ENCODE data around the gene DHX35.

The DHX35 gene

DNA sequence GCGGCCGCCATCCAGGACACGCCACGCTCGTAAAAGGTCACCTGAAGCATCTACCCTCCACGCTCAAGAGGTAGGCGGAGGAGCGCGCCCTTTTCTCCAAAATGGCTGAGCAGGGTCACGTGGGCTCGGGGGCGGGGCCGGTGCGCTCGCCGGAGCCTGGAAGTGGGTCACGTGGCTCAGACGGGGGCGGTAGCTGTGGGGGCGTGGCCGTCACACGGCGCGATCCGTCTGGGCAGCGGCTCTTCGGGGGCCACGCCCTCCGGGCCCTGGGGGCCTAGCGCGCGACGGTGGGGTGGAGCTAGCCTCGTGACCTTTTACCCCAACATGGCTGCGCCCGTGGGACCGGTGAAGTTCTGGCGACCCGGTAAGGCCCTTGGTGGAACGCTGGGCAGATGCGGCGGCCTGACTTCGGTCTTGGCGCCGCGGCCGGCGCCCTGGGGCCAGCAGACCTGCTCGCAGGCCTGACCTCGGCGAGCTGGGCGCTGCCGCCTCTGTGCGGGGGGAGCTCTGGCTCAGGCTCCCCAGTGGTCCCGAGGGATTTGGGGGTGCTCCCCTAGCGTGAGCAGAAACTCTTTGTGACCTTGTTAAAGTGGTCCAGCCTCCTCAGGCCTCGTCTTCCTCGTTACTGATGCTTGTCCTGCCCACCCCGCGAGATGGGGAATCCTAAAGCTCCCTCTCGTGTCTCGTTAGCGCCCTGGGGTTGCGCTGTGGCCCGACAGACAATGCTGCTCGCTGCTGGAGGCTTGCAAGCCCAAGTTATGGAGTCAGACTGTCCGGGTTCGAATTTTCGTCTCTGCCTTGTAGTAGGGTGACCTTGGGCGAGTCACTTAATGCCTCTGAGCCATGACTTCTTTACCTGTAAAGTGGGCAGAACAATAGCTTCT lies at the start of gene DHX35:
TSS of gene DHX35 (plus strand) at position 301 of the 884 bp plus-strand sequence. CDS start at position 325, 24 bp downstream.
- DNase-seq = peak; percentile 23 to 99 (median 96)

GRCh38 chr20:38915355-38915754 lies 46.8 kb upstream of the DHX35 start:
- no peak for DNase-seq

- no peak for DNase-seq
These were observed 44.5 kb upstream of the DHX35 start for GRCh38 chr20:38917657-38918056.

GRCh38 chr20:38918172-38918571 lies 44.0 kb upstream of the DHX35 start:
- no peak for DNase-seq

DNA sequence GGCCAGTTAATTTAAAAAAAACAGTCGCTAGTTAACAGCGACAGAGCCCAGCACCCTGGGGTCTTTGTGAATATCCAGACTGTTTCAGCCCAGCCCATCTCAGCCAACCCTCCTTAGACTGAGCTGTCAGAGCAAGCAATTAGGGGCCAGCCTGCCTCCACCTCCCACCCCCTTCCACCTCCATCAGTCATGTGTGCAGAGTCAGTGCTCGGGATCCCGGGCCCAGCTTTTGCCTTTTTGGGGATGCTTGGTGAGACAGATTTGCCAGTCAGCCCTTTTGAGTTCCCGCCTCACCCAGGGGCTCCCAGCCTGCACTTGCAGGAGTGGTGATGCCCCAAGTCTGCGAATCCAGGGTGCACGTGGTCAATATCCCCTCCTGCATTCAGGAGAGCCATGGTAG lies 42.5 kb upstream of the DHX35 start:
- DNase-seq = peak in 2 of 56 donors; percentile 8 to 24

DNA sequence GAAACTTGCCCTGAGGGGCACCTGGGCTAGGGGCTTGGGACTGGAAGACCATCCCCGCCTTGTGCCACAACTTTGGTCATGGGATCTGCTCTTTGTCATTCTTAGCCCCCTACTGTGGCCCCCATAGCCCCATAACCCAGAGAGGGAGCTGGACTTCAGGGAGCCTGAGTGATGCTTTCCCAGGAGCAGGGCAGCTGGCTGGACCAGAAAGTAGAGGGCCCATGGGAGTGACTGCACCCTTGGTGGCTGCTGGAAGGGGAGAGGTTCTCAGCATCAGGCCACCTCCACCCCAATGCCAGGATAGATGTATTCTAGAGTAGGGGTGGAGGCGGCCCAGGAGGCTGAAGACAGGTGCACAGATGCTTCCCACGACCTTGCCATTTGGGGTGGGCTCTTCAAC lies 41.7 kb upstream of the DHX35 start:
- DNase-seq = no peak

- no peak for DNase-seq
These were observed 41.3 kb upstream of the DHX35 start for GRCh38 chr20:38920851-38921250.

- DNase-seq = no peak
These were observed 37.4 kb upstream of the DHX35 start for GRCh38 chr20:38924718-38925117.

DNA sequence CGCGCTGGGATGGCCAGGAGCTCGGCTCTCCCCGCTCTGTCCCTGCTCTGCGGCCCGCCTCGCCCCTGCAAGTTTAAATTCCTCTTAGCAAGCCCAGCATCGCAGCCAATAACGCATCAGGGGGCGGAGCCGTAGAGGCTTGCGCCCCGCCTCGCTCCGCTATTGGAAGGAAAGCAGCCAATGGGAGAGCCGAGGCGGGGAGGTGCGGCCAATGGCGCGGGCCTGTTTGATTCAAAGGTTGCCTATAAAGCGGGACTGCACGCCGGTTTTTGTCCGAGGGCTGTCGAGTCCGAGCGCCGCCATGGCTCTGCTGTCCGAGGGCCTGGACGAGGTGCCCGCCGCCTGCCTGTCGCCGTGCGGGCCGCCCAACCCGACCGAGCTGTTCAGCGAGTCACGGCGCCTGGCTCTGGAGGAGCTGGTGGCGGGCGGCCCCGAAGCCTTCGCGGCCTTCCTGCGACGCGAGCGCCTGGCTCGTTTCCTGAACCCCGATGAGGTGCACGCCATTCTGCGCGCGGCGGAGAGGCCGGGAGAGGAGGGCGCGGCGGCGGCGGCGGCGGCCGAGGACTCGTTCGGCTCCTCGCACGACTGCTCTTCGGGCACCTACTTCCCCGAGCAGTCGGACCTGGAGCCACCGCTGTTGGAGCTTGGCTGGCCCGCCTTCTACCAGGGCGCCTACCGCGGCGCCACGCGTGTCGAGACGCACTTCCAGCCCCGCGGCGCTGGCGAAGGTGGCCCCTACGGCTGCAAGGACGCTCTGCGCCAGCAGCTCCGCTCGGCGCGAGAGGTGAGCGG lies 35.8 kb upstream of the DHX35 start, which contains the start of gene FAM83D:
TSS of gene FAM83D (plus strand) at position 276 of the 792 bp plus-strand sequence. CDS start at position 302, 26 bp downstream.
- peak; percentile 52 to 98 (median 89) for DNase-seq

DNA sequence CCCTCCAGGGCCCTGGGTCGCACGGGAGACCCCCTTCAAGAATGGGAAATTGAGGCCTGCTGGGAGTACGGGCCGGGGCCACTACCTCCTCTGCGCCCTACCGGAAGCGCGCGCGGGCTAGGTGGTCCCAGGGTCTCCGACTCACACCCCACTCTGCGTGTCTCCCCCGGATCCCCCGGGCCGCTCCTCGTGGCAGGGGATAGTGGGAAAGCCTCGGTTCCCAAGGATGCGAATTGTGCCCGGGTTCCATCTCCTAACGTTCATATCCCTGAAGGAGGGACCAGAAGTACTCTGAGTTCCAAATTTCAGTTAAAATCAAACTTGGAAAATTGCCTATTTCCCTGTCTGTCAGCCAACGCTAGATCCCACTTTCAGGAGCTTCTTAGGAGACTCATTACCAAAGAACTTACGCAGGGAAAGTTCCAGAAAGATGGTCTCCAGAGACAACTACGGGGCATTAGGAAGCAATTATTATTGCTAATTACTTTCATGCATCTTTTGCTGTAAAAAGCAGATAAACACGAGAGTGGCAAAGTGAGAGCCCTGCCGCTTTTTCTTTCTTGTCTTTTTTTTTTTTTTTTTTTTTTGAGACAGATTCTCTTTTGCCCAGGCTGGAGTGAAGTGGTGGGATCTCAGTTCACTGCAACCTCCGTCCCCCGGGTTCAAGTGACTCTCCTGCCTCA lies 35.1 kb upstream of the DHX35 start:
- no peak for DNase-seq

GRCh38 chr20:38927902-38928578 lies 34.1 kb upstream of the DHX35 start:
- no peak for DNase-seq

DNA sequence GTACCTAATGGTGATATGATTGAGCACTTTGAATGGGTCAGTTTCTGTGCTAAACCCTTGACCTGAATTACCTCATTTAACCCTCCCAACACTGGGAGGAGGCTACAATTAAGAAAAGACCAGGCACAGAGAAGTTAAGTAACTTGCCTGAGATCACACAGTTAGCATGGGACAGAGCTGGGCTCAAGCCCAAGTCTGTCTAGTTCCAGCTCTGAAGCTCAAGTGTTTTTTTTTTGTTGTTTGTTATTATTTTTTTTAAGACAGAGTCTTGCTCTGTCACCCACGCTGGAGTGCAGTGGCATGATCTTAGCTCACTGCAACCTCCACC lies 31.9 kb upstream of the DHX35 start:
- DNase-seq = no peak

GRCh38 chr20:38931984-38932383 lies 30.2 kb upstream of the DHX35 start:
- DNase-seq = no peak

- no peak for DNase-seq
These were observed 29.6 kb upstream of the DHX35 start for GRCh38 chr20:38932457-38933120.

DNA sequence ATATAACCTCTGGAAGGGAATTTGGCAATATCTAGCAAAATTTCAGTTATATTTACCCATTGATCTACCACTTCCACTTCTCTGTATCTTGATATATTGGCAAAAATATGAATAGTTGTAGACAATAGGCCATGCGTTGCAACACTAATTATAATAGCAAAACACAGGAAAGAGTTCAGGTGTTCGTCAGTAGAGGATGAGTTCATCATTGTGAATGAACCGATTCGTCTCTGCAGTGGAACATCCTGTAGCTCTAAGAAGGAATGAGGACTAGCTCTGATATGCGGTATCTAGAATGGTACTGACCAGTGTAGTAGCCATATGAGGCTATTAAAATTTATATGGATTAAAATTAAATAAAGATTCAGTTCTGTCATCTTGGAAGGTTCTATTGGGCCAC lies 27.6 kb upstream of the DHX35 start:
- DNase-seq = no peak

DNA sequence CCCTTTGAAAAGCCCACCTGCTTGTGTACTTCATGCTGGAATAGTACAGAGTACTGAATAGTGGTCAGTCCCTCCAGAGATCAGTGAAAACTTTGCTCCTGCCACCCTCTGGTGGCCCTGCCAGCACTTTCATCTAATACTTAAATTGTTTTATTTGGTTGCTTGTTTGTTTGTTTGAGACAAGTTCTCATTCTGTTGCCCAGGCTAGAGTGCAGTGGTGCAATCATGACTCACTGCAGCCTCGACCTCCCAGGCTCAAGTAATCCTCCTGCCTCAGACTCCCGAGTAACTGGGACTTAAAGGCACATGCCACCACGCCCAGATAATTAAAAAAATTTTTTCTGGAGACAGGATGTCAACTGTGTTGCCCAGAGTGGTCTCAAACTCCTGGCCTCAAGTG lies 26.9 kb upstream of the DHX35 start:
- no peak for DNase-seq

DNA sequence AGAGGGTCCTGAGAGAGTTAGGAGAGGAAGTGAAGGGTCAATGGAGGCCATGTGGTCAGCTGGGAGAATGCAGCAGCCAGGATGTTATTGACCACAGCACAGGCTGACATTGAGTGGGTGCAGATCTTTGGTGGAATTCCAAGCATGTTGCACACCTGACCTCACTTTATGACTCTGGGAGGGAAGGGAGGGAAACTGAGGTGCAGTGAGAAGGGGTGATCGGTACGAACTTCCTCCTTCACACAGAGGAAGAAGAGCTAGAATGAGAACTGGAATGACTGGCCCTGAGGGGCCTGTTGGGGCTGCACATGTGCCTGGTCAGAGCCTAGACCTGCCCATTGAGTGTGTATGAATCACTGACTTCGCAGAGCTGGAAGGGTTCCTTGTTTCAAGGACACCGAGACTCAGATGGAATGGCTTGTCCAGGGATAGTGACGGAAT lies 26.2 kb upstream of the DHX35 start:
- no peak for DNase-seq

DNA sequence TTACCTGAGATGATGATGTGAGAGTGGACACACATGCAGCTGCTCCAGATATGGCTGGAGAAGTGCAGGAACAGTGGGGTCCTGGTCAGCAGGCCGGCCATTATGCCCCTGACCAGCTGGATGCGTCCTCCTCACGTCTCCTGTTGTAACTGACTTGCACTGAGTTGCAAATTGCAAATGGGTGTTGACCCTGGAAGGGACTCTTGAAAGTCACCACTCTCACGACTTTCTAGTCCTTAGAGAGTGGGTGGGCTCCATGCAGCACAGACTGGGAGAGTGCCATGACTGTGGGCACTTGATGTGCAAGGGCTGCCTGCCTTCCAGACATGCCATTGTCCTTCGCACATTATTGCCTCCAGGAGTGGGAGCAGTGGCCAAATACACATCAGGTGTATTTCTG lies 25.1 kb upstream of the DHX35 start:
- no peak for DNase-seq

DNA sequence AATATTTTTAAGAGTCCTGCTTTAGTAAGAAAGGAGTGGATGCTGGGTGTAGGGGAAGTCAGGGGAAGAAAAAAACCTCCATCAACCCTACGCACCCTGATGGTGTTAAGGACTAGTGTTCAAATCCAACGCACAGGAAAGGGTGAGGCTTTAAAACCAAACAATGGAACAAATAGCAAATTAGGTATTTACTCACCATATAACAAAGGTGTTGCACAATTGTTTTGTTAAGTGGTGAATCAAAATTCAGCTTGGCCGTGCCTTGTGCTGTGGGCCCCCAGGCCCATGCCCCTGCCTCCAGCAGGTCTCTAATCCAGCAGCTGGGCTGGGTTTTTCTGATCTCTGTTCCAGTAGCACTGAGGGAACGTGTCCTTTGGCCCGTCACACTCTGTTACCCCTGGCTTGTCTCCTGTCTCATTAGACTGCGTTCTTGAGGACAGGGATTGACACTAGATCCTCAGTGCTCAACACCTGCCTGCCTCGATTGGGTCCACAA lies 24.1 kb upstream of the DHX35 start:
- no peak for DNase-seq

- DNase-seq = no peak
These were observed 22.5 kb upstream of the DHX35 start for GRCh38 chr20:38939686-38940085.

DNA sequence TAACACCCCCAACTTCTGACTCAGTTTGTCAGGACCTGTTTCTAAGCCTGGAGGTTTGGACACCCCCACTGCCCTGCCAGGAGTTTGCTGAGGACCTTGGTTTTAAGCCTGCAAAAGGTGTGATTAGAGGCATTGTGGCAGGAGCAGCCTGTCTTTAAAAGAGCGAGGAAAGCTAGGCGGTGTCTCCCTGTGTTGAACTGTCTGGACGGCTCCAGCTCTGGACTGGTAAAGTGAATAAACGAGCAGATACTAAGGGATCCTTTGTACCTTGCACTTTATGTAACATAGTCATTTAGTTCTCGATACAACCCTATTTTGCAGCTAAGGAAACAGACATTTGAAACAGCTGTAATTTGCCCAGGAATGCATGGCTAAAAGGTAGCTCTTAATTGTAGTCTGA lies 21.5 kb upstream of the DHX35 start:
- DNase-seq = no peak
